ENCODE results near the gene FEZ2. TPM values are rescaled to one million over a fixed set of nuclear protein-coding genes. Genes with fewer than 3 reads are reported as not detected.

The FEZ2 gene
- 10 to 100 TPM; 10.3 to 11.8 TPM for total RNA-seq

GRCh38 chr2:36597532-36598377 is at the start of gene FEZ2:
TSS of gene FEZ2 (minus strand) at chr2:36598168. CDS start at chr2:36598142, 26 bp downstream.
- H3K4me1 Mint-ChIP-seq (ENCODE audit: low read depth), result peaks cover 30% of the 10 kb centered on the region
- ChIA-PET POLR2A (interaction anchor here (0.6 to 1.3 kb wide), 4 partner anchors 12 to 56 kb away, joined by 3 to 4 read pairs (median 3); no protein-coding TSS in a partner anchor), CTCF (interaction anchor here (1.0 kb wide), 1 partner anchor 67 kb away, joined by 4 read pairs; no protein-coding TSS in a partner anchor)
- H3K9me3 Mint-ChIP-seq, result no peaks in the 10 kb centered on the region
- H3K36me3 Mint-ChIP-seq (ENCODE audit: low read depth), result peaks cover 9% of the 10 kb centered on the region
- H3K27me3 Mint-ChIP-seq, result no peaks in the 10 kb centered on the region
- intact Hi-C loops (cut with micrococcal nuclease), result no loop called here
- peak; percentile 80 for DNase-seq
- peak; percentile 94 for ATAC-seq
- H3K4me3 Mint-ChIP-seq, result peak within 1 kb of the TSS; percentile 82
- TF ChIP-seq CTCF (IDR thresholded peaks at IDR 0.05), result no peak
- H3K27ac Mint-ChIP-seq, result peak within 1 kb of the TSS; percentile 89

GRCh38 chr2:36634981-36635597 is 37.1 kb upstream of the FEZ2 start:
- ATAC-seq (no peak), DNase-seq (no peak)
- Mint-ChIP-seq H3K4me3 (no peak overlapping the region), H3K36me3 (ENCODE audit: low read depth) (no peaks in the 10 kb centered on the region), H3K4me1 (ENCODE audit: low read depth) (no peaks in the 10 kb centered on the region), H3K27ac (no peak overlapping the region), H3K9me3 (no peaks in the 10 kb centered on the region), H3K27me3 (peaks cover 4% of the 10 kb centered on the region)
- ChIA-PET POLR2A (no interaction called here), CTCF (no interaction called here)
- intact Hi-C loops (cut with micrococcal nuclease), result no loop called here
- no peak for TF ChIP-seq CTCF (IDR thresholded peaks at IDR 0.05)

GRCh38 chr2:36633470-36634092 is 35.6 kb upstream of the FEZ2 start:
- no peak for TF ChIP-seq CTCF (IDR thresholded peaks at IDR 0.05)
- POLR2A ChIA-PET, result no interaction called here
- no peak overlapping the region for H3K4me3 Mint-ChIP-seq
- H3K9me3 Mint-ChIP-seq, result no peaks in the 10 kb centered on the region
- no peak overlapping the region for H3K27ac Mint-ChIP-seq
- ATAC-seq (no peak), DNase-seq (no peak)
- CTCF ChIA-PET, result interaction anchor here (1.0 to 1.6 kb wide), 2 partner anchors 31 kb away, joined by 4 to 6 read pairs; no protein-coding TSS in a partner anchor
- intact Hi-C loops (cut with micrococcal nuclease), result no loop called here
- H3K36me3 Mint-ChIP-seq (ENCODE audit: low read depth), result no peaks in the 10 kb centered on the region
- peaks cover 4% of the 10 kb centered on the region for H3K27me3 Mint-ChIP-seq
- H3K4me1 Mint-ChIP-seq (ENCODE audit: low read depth), result no peaks in the 10 kb centered on the region

- Mint-ChIP-seq H3K36me3 (ENCODE audit: low read depth) (no peaks in the 10 kb centered on the region), H3K4me1 (ENCODE audit: low read depth) (no peaks in the 10 kb centered on the region), H3K27ac (no peak overlapping the region), H3K4me3 (no peak overlapping the region), H3K9me3 (peaks cover 6% of the 10 kb centered on the region), H3K27me3 (peaks cover 5% of the 10 kb centered on the region)
- DNase-seq (no peak), ATAC-seq (no peak)
- intact Hi-C loops (cut with micrococcal nuclease), result no loop called here
- CTCF ChIA-PET, result interaction anchor here (1.2 kb wide), 1 partner anchor 38 kb away, joined by 4 read pairs; no protein-coding TSS in a partner anchor
- POLR2A ChIA-PET, result no interaction called here
- no peak for TF ChIP-seq CTCF (IDR thresholded peaks at IDR 0.05)
Observed at GRCh38 chr2:36626756-36627155, 28.8 kb upstream of the FEZ2 start.
